ENCODE results near the gene FAM83D.
"Not testable (repeated sequence)": the region's sequence is repeated elsewhere in the genome, so short reads cannot be mapped to it uniquely, and the experiment has no call there.

The FAM83D gene

GRCh38 chr20:38934530-38934929, 8.3 kb downstream of the FAM83D start:
- DNase-seq (ENCODE audit: low read depth): no peak

- no peak for DNase-seq (ENCODE audit: low read depth)
Measured at GRCh38 chr20:38935285-38935684, 9.1 kb downstream of the FAM83D start.

DNA sequence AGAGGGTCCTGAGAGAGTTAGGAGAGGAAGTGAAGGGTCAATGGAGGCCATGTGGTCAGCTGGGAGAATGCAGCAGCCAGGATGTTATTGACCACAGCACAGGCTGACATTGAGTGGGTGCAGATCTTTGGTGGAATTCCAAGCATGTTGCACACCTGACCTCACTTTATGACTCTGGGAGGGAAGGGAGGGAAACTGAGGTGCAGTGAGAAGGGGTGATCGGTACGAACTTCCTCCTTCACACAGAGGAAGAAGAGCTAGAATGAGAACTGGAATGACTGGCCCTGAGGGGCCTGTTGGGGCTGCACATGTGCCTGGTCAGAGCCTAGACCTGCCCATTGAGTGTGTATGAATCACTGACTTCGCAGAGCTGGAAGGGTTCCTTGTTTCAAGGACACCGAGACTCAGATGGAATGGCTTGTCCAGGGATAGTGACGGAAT, 9.8 kb downstream of the FAM83D start:
- no peak for DNase-seq (ENCODE audit: low read depth)

DNA sequence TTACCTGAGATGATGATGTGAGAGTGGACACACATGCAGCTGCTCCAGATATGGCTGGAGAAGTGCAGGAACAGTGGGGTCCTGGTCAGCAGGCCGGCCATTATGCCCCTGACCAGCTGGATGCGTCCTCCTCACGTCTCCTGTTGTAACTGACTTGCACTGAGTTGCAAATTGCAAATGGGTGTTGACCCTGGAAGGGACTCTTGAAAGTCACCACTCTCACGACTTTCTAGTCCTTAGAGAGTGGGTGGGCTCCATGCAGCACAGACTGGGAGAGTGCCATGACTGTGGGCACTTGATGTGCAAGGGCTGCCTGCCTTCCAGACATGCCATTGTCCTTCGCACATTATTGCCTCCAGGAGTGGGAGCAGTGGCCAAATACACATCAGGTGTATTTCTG, 10.8 kb downstream of the FAM83D start:
- no peak for DNase-seq (ENCODE audit: low read depth)

- DNase-seq (ENCODE audit: low read depth): no peak
Measured at GRCh38 chr20:38937978-38938473, 11.8 kb downstream of the FAM83D start.

DNA sequence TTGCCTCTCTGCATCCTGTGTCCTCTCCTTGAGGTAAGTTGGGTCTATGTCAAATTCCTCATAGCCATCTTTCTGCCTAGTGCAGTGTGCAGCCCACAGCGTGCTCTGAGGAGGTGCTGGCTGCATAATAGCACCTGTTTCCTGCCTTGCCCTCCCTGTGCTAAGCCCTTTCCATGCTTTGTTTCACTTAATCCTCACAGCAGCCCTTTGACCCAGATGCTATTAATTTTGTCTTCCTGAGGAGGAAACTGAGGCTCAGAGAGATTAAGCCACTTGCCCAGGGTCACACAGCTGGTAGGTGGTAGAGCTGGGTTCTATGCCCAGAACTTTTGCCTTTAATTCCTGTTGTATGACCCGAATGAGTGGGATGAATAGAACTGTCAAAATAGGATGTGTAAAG, 13.5 kb downstream of the FAM83D start:
- no peak for DNase-seq (ENCODE audit: low read depth)

DNA sequence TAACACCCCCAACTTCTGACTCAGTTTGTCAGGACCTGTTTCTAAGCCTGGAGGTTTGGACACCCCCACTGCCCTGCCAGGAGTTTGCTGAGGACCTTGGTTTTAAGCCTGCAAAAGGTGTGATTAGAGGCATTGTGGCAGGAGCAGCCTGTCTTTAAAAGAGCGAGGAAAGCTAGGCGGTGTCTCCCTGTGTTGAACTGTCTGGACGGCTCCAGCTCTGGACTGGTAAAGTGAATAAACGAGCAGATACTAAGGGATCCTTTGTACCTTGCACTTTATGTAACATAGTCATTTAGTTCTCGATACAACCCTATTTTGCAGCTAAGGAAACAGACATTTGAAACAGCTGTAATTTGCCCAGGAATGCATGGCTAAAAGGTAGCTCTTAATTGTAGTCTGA, 14.4 kb downstream of the FAM83D start:
- no peak for DNase-seq (ENCODE audit: low read depth)

DNA sequence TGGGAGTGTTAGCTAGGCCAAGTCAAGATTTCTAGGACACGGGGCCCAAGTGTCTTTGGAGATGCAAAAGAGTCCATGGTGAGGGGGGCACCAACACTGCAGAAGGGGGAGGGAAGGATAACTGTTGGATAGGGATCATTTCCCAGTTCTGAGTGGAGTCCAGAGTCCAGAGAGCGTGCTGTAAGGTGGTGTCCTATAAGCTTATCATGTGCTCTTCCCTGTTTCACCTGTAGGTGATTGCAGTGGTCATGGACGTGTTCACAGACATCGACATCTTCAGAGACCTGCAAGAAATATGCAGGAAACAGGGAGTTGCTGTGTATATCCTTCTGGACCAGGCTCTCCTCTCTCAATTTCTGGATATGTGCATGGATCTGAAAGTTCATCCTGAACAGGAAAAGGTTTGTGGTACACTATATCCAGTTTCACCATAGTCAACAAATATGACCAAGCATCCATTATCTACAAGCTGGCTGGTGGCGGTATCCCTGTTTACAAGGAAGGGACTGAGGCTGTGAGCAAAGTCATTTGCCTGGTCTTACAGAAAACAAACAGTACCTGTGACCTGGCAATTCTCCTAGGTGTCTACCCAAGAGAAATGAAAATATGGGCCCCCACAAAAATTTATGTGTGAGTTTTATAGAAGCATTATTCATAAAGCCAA, 15.6 kb downstream of the FAM83D start:
- DNase-seq (ENCODE audit: low read depth): no peak

- DNase-seq (ENCODE audit: low read depth): no peak
Measured at GRCh38 chr20:38945012-38945411, 18.8 kb downstream of the FAM83D start.

DNA sequence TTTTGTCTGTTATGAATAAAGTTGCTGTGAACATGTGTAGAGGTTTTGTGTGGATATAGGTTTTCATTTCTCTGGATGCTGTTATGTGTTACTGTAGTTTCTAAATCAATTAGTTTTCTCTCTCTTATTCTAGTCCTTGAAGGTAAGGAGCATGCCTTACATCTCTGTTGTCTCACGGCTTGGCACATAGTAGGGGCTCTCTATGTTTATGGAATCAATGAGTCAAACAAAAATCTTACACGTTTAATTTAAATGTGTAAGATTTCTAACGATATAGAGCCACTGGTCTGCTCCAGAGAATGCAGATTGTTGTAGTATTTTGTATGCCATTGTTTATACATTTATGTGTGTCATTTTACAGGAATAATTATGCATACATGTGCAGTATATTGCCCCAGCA, 20.6 kb downstream of the FAM83D start:
- no peak for DNase-seq (ENCODE audit: low read depth)

DNA sequence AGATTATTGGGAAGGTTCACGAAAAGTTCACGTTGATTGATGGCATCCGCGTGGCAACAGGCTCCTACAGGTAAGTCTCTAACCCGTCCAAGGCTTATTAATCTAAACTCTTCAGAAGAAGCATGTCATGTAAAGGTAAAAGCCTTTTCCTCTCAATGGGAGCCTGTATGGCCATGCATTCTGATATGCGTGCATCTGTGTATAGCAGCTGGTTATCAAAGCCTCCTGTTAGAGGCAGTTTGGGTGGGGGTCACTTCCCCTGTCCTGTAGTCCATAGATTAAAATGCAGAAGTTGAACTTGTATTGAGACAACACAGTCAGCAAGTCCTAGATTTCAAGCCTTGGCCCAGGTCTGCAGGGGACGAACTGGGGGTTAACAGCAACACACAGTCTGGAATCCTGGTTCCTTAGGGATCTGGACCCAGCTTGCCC, 21.7 kb downstream of the FAM83D start:
- no peak for DNase-seq (ENCODE audit: low read depth)

- DNase-seq (ENCODE audit: low read depth): no peak
Measured at GRCh38 chr20:38950254-38950653, 24.0 kb downstream of the FAM83D start.

DNA sequence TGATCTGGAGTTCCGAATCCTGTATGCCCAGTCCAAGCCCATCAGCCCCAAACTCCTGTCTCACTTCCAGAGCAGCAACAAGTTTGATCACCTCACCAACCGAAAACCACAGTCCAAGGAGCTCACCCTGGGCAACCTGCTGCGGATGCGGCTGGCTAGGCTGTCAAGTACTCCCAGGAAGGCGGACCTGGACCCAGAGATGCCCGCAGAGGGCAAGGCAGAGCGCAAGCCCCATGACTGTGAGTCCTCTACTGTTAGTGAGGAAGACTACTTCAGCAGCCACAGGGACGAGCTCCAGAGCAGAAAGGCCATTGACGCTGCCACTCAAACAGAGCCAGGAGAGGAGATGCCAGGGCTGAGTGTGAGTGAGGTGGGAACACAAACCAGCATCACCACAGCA, 25.4 kb downstream of the FAM83D start:
- no peak for DNase-seq (ENCODE audit: low read depth)

DNA sequence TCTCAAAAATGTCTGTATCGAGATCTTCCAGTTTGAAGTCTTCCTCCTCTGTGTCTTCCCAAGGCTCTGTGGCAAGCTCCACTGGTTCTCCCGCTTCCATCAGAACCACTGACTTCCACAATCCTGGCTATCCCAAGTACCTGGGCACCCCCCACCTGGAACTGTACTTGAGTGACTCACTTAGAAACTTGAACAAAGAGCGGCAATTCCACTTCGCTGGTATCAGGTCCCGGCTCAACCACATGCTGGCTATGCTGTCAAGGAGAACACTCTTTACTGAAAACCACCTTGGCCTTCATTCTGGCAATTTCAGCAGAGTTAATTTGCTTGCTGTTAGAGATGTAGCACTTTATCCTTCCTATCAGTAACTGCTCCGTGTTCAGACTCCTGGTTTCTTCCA, 25.9 kb downstream of the FAM83D start:
- DNase-seq (ENCODE audit: low read depth): no peak

DNA sequence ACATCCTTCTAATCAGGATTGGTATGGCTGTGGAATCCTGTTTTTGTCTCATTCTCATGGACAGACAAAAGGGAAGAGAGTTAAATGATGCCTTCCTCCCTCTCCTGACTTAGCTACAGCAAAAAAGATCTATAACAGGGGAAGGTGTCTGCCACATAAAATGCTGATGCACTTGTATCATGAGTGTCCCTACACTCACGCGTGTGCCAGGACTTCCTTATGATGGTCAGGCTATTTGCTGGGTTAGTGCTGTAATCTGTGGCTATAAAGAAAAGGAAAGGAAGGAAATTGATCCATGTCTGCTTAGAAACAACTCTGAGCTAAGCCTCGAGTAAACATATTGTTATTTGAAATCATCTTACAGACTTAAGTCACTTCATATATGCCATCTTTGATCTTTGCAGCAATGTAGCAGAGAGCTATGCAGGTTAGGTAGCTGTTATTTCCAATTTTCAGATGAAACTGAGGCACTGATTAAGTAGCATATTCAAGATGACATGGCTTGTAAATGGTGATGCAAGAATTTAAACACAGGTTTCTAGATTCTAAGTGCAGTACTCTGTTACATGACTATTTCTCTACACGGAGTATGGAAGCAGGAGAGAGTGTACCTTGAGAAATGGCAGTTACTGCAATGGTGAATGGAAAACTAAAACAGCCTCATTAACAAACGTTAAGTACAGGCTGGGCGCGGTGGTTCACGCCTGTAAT, 27.6 kb downstream of the FAM83D start:
- DNase-seq (ENCODE audit: low read depth): no peak

- no peak for DNase-seq (ENCODE audit: low read depth)
Measured at GRCh38 chr20:38957235-38957876, 31.1 kb downstream of the FAM83D start.

DNA sequence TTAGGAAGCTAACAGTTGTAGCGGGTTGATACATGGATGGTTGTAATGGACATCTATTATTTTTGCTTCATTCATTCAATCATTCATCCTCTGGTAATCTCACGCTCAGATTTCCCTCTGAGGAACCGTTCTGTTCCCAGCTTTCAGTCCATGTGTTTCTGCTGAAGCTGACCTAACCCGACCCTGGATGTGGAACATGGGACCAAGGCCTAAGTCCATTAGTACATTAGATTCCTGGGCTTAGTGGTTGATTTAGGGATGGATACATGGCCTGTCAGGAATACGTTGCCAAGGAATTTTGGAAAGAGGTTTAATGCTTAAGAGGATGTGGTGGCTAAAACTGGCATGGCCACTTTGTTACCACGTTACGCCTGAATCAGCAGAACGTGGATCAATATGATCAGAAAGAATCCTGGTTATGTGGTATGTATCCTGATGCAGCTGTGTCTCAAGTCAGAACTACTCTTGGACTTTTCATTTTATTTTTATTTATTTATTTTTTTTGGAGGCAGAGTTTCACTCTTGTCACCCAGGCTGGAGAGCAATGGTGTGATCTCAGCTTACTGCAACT, 31.8 kb downstream of the FAM83D start:
- DNase-seq (ENCODE audit: low read depth): no peak

DNA sequence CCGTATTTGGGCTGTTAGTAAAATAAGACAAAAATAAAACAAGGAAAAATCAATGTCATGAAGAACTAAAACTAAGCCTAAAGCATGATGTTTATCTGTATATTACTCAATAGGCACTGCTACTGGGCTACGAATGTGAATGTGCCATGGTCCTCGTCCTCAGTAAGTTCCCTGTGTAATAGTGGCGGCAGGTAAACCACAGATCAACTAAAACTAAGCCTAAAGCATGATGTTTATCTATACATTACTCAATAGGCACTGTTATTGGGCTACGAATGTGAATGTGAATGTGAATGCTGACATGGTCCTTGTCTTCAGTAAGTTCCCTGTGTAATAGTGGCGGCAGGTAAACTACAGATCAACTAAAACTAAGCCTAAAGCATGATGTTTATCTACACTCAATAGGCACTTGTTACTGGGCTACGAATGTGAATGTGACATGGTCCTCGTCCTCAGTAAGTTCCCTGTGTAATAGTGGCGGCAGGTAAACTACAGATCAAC, 34.0 kb downstream of the FAM83D start:
- not testable (repeated sequence) for DNase-seq (ENCODE audit: low read depth)

GRCh38 chr20:38961530-38962043, 35.4 kb downstream of the FAM83D start:
- no peak for DNase-seq (ENCODE audit: low read depth)

DNA sequence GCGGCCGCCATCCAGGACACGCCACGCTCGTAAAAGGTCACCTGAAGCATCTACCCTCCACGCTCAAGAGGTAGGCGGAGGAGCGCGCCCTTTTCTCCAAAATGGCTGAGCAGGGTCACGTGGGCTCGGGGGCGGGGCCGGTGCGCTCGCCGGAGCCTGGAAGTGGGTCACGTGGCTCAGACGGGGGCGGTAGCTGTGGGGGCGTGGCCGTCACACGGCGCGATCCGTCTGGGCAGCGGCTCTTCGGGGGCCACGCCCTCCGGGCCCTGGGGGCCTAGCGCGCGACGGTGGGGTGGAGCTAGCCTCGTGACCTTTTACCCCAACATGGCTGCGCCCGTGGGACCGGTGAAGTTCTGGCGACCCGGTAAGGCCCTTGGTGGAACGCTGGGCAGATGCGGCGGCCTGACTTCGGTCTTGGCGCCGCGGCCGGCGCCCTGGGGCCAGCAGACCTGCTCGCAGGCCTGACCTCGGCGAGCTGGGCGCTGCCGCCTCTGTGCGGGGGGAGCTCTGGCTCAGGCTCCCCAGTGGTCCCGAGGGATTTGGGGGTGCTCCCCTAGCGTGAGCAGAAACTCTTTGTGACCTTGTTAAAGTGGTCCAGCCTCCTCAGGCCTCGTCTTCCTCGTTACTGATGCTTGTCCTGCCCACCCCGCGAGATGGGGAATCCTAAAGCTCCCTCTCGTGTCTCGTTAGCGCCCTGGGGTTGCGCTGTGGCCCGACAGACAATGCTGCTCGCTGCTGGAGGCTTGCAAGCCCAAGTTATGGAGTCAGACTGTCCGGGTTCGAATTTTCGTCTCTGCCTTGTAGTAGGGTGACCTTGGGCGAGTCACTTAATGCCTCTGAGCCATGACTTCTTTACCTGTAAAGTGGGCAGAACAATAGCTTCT, 36.1 kb downstream of the FAM83D start, which contains the start of gene DHX35:
Gene DHX35 (plus strand): TSS at position 301 of the 884 bp plus-strand sequence. CDS start 24 bp downstream, at position 325.
- peak; percentile 95 for DNase-seq (ENCODE audit: low read depth)

DNA sequence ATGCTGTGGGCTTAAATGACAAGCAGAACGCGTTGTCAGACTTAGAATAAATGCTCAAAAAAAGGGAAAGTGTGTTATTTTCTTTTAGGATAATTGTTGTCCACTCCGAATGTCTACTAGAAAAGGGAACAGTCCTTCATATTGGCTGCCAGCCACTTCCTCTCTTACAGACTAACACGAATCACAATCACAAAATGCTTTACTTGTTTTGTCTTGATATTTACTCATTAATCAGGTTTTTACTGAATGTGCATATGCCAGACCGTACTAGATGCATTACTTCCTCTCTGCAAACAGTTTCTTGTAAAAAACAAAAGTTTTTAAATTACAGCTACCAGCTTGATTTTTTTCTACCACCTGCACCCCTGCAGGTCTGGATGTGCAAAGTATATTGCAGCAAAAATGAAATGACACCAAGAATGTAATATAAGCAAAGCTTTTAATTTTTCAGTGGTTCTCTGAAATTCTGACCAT, 36.7 kb downstream of the FAM83D start:
- DNase-seq (ENCODE audit: low read depth): no peak
